ENCODE measurements around the gene DNAH1.

DNA sequence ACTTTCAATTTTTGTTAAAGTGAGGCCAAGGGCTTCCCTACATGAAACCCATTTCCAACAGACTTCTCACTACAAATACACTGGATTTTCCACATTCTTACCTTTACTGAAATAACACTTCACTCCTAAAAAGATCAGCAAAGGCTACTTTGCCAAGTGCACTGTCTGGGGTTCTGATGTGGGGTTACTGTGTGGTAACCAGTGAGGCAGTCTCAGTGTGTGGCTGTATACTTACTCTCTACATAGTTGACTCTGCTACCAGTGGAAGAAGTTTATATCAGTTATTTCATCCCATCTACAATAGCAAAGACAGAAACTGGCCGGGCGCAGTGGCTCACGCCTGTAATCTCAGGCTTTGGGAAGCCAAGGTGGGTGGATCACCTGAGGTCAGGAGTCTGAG lies 43.3 kb upstream of the DNAH1 start:
- no peak for TF ChIP-seq CTCF (IDR thresholded peaks at IDR 0.05)
- TF ChIP-seq POLR2A (IDR thresholded peaks at IDR 0.05), result no peak

All from Peyer's patch (tissue), 4 donors.